ENCODE data around the gene CTSE.

Gene CTSE

DNA sequence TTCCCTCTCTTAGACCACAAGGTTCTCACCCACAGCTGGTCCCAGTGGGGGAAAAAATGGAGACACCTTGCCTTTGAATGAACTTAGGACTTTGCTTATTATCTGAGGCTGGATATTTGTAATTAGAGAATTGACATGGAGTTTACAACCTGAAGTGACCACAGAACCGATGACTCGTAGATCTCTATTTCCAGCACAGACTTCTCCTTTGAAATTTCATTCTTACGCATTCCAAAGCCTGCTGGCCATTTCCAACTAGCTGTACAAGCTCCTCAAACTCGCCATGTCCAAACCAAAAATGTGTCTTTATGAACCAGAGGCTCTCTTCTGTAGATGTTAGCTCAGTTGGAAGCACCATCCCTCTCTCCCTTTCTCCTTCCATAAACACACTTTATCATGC, 32.5 kb downstream of the CTSE start:
- no peak for DNase-seq (ENCODE audit: low read depth)

DNA sequence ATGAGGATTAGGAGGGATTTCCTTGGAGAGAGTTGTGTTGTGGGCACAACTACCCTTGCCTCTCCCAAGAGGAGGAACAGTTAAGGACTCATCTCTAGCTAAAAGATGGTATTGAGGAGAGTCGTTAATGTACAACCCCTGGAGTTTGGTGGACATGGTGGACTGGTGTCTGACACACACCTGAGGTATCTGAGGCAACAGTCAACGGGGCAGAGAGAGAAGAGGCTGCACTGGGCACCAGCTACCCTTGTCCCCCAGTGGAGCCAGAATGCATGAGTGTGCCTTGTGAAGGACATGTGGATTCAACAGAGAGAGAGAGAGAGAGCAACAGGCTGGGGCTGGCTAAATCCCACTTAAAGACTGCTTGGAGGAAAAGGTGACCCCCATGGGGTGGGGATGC, 33.5 kb downstream of the CTSE start:
- DNase-seq (ENCODE audit: low read depth): no peak

- no peak for DNase-seq (ENCODE audit: low read depth)
Observed at GRCh38 chr1:205989786-205990185, 33.9 kb downstream of the CTSE start.

- no peak for DNase-seq (ENCODE audit: low read depth)
Observed at GRCh38 chr1:205988585-205988995, 35.1 kb downstream of the CTSE start.

GRCh38 chr1:205986861-205987260, 36.8 kb downstream of the CTSE start:
- DNase-seq (ENCODE audit: low read depth): no peak

DNA sequence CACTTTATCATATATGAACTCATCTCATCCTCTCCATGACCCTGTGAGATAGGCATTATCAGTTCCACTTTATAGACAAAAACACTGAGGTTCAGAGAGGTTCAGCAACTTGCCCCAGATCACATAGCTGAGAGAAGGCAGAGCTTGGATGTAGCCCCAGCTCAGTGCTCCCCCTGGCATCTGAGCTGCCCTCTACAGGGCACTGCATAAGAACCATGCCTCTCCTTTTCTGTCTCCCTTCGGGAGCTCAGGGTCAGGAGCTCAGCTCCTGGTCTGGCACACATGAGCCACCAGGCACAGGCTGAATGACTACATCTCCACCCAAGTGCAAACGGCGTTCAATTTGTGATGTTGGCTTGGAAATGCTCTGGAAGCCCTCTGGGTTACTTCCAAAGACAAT, 37.4 kb downstream of the CTSE start:
- DNase-seq (ENCODE audit: low read depth): no peak

DNA sequence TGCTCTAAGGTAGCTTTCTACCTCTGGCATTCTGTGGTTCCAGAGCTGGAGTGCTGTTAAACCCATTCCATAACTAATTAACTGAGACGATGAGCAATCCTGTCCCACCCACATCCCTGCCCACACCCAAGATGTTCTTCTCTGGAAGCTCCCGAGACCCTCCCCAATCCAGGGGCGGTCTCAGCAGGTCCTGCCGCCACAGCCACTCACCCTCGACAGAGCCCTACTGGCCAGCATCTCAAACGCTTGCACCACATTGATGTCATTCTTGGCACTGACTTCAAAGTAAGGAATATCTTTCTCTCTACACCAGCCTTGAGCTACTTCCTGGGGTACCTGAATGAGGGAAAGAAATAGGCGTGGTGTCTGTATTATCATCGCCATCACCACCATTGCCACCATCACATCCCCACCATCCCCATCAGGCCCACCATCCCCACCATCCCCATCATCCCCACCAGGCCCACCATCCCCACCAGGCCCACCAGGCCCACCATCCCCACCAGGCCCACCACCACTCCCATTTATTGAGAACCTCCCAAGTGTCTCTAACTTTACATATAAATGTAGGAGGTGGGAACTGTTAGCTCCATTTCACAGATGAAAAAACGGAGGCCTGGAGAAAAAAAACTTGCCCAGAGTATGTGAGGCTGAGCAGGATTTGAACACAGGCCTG, 38.2 kb downstream of the CTSE start:
- no peak for DNase-seq (ENCODE audit: low read depth)

- no peak for DNase-seq (ENCODE audit: low read depth)
Observed at GRCh38 chr1:205983925-205984725, 39.6 kb downstream of the CTSE start.

- no peak for DNase-seq (ENCODE audit: low read depth)
Observed at GRCh38 chr1:205981257-205981656, 42.4 kb downstream of the CTSE start.

DNA sequence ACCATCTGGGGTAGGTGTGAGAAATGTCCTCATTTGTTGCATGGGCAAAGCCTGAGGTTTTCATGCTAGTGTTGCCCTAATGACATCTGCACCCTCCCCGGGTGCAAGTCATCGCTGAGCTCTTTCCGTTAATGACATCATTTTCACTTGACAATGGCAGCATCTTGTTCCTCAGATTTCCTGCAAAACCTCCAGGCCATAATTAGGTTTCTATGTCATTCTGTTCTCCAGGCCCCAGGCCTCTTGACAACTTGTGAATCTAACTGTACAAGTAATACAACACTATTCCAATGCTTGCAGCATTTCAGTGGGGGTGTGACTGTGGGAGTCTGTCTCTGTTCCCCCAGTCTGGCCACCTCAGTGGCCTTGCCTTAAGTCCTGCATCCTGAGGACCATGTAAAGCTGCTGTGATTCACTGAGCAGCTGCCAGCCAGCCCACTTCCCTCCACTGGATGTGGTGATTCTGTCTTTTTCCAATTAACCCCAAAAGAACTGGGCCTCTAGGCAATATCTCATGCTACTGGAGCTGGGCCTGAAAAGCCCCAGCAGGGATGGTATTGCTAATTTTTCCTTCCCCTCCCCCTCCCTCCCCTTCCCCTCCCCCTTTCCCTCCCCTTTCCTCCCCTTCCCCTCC, 43.3 kb downstream of the CTSE start:
- DNase-seq (ENCODE audit: low read depth): no peak

DNA sequence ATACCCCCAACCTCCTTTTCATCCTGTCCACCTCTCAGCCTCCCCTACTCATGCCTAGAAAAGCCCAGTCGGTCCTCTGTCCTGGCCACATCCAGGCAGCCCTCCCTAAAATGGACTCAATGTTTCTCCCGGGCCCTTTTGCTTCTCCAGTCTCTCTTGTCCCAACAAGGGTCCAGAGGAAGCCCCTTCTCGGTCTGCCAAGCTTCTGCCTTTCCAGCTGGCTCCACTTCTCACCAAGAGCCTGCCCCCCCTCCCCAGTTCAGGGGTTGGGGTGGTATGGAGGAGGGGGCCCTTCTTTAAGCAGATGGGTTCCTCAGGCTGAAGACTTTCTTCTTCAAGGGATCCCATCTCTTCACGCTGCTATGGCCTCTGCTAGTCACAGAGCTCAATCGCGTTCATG, 44.4 kb downstream of the CTSE start:
- no peak for DNase-seq (ENCODE audit: low read depth)

GRCh38 chr1:205978676-205979075, 45.0 kb downstream of the CTSE start:
- DNase-seq (ENCODE audit: low read depth): no peak

GRCh38 chr1:205977402-205978014, 46.2 kb downstream of the CTSE start:
- peak; percentile 62 for DNase-seq (ENCODE audit: low read depth)

- DNase-seq (ENCODE audit: low read depth): no peak
Observed at GRCh38 chr1:205976708-205977401, 46.8 kb downstream of the CTSE start.

GRCh38 chr1:205976036-205976435, 47.7 kb downstream of the CTSE start:
- no peak for DNase-seq (ENCODE audit: low read depth)

GRCh38 chr1:205975387-205975998, 48.2 kb downstream of the CTSE start:
- DNase-seq (ENCODE audit: low read depth): no peak

DNA sequence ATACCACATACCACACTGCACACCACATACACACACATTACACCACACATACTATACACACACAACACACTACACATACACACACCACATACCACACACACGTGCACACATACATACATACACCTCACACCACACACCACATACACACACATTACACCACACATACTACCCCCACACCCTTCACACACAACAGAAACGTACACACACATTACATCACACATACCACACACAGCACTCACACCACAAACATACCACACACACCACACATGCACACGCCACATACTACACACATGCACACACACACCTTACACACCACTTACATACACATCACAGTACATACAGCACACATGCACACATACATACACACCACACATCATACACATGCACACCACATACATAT, 49.0 kb downstream of the CTSE start:
- DNase-seq (ENCODE audit: low read depth): no peak

DNA sequence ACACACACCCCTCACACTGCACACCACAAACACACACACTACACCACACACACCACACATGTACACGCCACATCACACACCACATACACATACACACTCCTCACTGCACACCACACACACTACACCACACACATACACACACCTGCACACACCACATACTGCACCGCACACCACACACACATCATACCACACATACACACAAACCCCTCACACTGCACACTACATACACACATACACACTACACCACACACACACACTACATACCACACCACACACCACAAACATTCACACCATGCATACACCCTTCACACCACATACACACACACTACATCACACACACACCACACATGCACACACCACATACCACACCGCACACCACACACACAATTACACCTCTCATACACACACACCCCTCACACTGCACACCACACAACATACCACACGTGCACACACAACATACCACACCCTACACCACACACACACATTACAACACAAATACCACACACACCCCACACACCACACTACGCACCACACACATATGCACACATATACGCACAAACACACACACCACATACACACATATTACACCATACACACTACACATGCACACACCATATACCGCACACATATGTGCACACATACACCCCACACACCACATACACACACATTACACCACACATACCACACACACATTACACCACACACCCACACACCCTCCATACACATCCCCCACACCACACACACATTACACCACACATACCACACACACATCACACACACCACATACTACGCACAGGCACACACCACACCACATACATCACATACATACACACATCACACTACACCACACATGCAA, 50.1 kb downstream of the CTSE start:
- no peak for DNase-seq (ENCODE audit: low read depth)

DNA sequence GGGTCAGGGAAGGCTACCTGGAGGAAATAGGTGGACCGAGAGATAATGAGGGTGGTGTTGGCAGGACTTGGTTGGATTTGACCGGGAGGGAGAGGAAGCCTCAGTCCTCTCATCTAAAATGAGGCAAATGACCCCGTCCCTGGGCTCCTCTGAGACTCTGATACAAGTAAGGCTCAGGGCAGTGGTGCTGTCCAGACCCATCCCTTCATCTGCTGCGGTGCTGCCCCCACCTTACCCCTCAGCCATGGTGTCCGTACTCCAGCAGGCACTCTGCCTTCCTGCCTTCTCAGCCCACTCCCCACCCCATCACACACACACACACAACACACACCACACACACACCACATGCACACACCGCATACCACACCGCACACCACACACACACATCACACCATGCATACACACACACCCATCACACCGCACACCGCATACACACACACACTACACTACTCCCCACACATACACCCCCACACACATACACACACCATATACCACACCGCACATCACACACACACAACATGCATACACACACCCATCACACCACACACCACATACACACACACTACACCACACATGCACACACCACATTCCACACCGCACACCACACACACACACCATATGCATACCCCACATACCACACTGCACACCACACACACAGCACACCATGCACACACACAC, 51.1 kb downstream of the CTSE start:
- no peak for DNase-seq (ENCODE audit: low read depth)

GRCh38 chr1:205972081-205972480, 51.6 kb downstream of the CTSE start:
- DNase-seq (ENCODE audit: low read depth): no peak

All from stimulated activated CD8-positive, alpha-beta memory T cell treated with anti-CD3 and anti-CD28 coated beads, Interleukin-4, amount 100 ng/mL, for 24 hours (primary cell).